Thymus (tissue), 14 donors: ENCODE results near the gene NKAIN2. TPM values are rescaled to one million over a fixed set of nuclear protein-coding genes. Genes with fewer than 3 reads are reported as not detected.
A peak's percentile ranks its signal among the peaks of the same experiment; 100 is the strongest.

Source experiments
- DNase-seq, 9 donors: peaks; one replicate each; pipeline ENCODE4 v3.0.0-alpha.2; 2013; ENCODE audit warnings: low spot score in 9 of 9, low read depth in 6 of 9, missing footprints in 1 of 9
- H3K27ac ChIP-seq, 2 donors: one replicate each; pipeline ENCODE4 v1.5.1; 2013; ENCODE audit warnings: control low read depth in 1 of 2, low read depth in 1 of 2, low read length in 1 of 2, mild to moderate bottlenecking in 1 of 2, moderate library complexity in 1 of 2
- H3K27me3 ChIP-seq, 2 donors: one replicate each; pipeline ENCODE4 v1.5.1; 2013; ENCODE audit warnings: low read length in 1 of 2; ENCODE audit not compliant: control insufficient read depth in 2 of 2, insufficient read depth in 1 of 2
- H3K36me3 ChIP-seq, 2 donors: one replicate each; pipeline ENCODE4 v1.5.1; 2013; ENCODE audit warnings: low read length in 1 of 2, mild to moderate bottlenecking in 1 of 2, moderate library complexity in 1 of 2; ENCODE audit not compliant: control insufficient read depth in 2 of 2, insufficient read depth in 2 of 2
- H3K4me1 ChIP-seq, 2 donors: one replicate each; pipeline ENCODE4 v1.5.1; 2013; ENCODE audit warnings: low read length in 2 of 2; ENCODE audit not compliant: control insufficient read depth in 2 of 2, insufficient read depth in 2 of 2
- H3K4me3 ChIP-seq, 2 donors: one replicate each; pipeline ENCODE4 v1.5.1; 2013; ENCODE audit warnings: low read length in 2 of 2, control low read depth in 1 of 2, mild to moderate bottlenecking in 1 of 2
- H3K9me3 ChIP-seq, 2 donors: one replicate each; pipeline ENCODE4 v1.5.1; 2013; ENCODE audit warnings: low read length in 1 of 2, mild to moderate bottlenecking in 1 of 2; ENCODE audit not compliant: control insufficient read depth in 2 of 2, insufficient read depth in 1 of 2
- WGBS: extraction: QIAGEN DNeasy Blood & Tissue Kit; methylation state at CpG from one replicate; pipeline ENCODE4 v1.1.7; 2013; 5-methylcytosine and 5-hydroxymethylcytosine counted together
- long read RNA-seq, 10 donors: transcript quantifications; one replicate each; lab custom pipeline, GENCODE V29; 2026
- polyA plus RNA-seq: library from polyadenylated mRNA; stranded (reverse); fragments of 200-250 nt; gene quantifications from one replicate; pipeline ENCODE4 v1.2.3, GENCODE V29; 2013
- total RNA-seq: library from RNA; stranded (reverse); fragments of 120-200 nt; gene quantifications from one replicate; pipeline ENCODE4 v1.2.4, GENCODE V29; 2013
- donor health status: healthy.

The NKAIN2 gene
- total RNA-seq (2.4 TPM), polyA plus RNA-seq (1.2 TPM)
- long read RNA-seq, donor 1 = 0 reads
- long read RNA-seq, donor 2 = 0 reads
- long read RNA-seq, donor 3 = 0 reads
- long read RNA-seq, donor 4 = 0 reads
- long read RNA-seq, donor 5 = 0 reads
- long read RNA-seq, donor 6 = 0 reads
- long read RNA-seq, donor 7 = 0 reads
- long read RNA-seq, donor 8 = 0 reads
- long read RNA-seq, donor 9 = 0 reads
- long read RNA-seq, donor 10 = 0 reads

GRCh38 chr6:123803504-123804013 is at the start of gene NKAIN2:
NKAIN2 (plus strand) TSS chr6:123803865.
- H3K4me1 ChIP-seq = peaks cover 0 to 5% of the 10 kb centered on the region in 2 donors
- peak in 1 of 9 donors; percentile 11 for DNase-seq
- H3K36me3 ChIP-seq = no peaks in the 10 kb centered on the region
- H3K27me3 ChIP-seq = peaks cover 19 to 35% of the 10 kb centered on the region in 2 donors
- under 1% methylated on average over 84 of the region's 84 CpGs for WGBS
- H3K27ac ChIP-seq = peak within 1 kb of the TSS in 1 of 2 donors; percentile 20
- no peaks in the 10 kb centered on the region for H3K9me3 ChIP-seq
- H3K4me3 ChIP-seq = peak within 1 kb of the TSS; percentile 38 to 48

DNA sequence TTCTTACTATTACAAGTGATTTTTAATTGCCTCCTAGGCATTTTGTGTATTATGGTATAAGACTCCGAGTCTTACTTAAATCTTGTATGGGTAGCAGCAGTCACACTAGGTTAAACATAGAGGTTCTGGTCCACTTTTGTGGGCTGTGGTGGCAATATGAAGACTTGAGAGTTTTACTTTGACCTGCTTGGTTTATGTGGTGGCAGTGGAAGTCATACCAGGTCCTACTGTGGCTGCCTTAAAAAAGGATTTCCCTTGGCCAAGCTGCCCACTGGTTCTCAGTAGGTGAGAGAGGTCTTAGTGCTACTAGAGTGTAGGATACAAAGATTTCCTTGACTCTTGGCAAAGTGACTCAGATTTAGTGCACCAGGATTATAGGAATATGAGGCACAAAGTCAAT is 44.2 kb upstream of the NKAIN2 start:
- no peaks in the 10 kb centered on the region for H3K27me3 ChIP-seq
- peaks cover 0 to 3% of the 10 kb centered on the region in 2 donors for H3K9me3 ChIP-seq
- DNase-seq = no peak
- H3K4me1 ChIP-seq = no peaks in the 10 kb centered on the region
- H3K36me3 ChIP-seq = no peaks in the 10 kb centered on the region
- no peak overlapping the region for H3K27ac ChIP-seq
- 99% methylated on average over 1 of the region's 1 CpG for WGBS
- no peak overlapping the region for H3K4me3 ChIP-seq

GRCh38 chr6:123763904-123764303 is 39.8 kb upstream of the NKAIN2 start:
- no peak for DNase-seq
- H3K36me3 ChIP-seq = no peaks in the 10 kb centered on the region
- no peak overlapping the region for H3K4me3 ChIP-seq
- no peak overlapping the region for H3K27ac ChIP-seq
- H3K4me1 ChIP-seq = no peaks in the 10 kb centered on the region
- H3K27me3 ChIP-seq = no peaks in the 10 kb centered on the region
- WGBS = 98% methylated on average over 1 of the region's 1 CpG
- H3K9me3 ChIP-seq = peaks cover 0 to 3% of the 10 kb centered on the region in 2 donors

DNA sequence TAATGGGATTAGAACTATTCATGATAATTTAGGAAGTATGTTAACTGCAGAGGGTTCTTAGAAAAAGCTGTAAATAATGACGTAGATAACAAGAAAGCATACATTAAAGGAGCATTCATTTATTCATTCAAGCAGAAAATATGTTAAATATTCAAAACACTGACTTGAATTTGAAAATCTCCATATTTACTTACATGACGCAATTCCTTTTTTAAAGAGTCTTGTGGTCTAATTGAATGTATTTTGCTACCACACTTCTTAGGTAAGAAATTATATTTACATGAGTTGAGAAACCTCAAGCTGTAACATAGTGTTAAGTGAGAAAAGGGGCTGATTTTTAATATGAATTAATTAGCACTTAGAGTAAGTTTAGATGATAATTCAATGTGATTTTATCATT is 38.9 kb upstream of the NKAIN2 start:
- Histone ChIP-seq H3K9me3 (peaks cover 0 to 3% of the 10 kb centered on the region in 2 donors), H3K36me3 (no peaks in the 10 kb centered on the region), H3K4me3 (no peak overlapping the region), H3K27ac (no peak overlapping the region), H3K27me3 (no peaks in the 10 kb centered on the region), H3K4me1 (no peaks in the 10 kb centered on the region)
- WGBS = 90% methylated on average over 2 of the region's 2 CpGs
- no peak for DNase-seq

GRCh38 chr6:123768921-123769320 is 34.7 kb upstream of the NKAIN2 start:
- Histone ChIP-seq H3K36me3 (no peaks in the 10 kb centered on the region), H3K27ac (no peak overlapping the region), H3K4me1 (no peaks in the 10 kb centered on the region), H3K27me3 (no peaks in the 10 kb centered on the region), H3K9me3 (no peaks in the 10 kb centered on the region), H3K4me3 (no peak overlapping the region)
- 92% methylated on average over 2 of the region's 2 CpGs for WGBS
- no peak for DNase-seq

DNA sequence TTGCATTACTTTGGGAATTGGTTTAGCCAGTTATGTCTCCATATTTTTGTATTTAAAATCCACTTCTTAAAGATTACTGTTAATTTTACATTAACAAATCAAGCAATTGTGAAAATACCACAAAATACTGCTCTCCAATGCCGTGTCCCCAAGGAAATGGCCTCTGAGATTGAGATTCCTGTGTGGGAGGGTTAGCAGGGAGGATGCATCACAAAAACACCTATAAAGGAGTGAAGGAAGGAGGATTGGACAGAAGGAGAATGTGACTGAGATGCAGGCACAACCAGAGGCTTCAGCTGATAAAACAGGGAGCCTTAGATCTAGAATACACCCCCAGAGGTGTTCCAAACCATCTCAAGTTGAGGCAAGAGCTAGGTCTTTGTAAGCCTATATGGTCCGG is 34.2 kb upstream of the NKAIN2 start:
- no peak for DNase-seq
- Histone ChIP-seq H3K4me3 (no peak overlapping the region), H3K9me3 (no peaks in the 10 kb centered on the region), H3K27ac (no peak overlapping the region), H3K36me3 (no peaks in the 10 kb centered on the region), H3K27me3 (no peaks in the 10 kb centered on the region), H3K4me1 (no peaks in the 10 kb centered on the region)
- 89% methylated on average over 2 of the region's 2 CpGs for WGBS

DNA sequence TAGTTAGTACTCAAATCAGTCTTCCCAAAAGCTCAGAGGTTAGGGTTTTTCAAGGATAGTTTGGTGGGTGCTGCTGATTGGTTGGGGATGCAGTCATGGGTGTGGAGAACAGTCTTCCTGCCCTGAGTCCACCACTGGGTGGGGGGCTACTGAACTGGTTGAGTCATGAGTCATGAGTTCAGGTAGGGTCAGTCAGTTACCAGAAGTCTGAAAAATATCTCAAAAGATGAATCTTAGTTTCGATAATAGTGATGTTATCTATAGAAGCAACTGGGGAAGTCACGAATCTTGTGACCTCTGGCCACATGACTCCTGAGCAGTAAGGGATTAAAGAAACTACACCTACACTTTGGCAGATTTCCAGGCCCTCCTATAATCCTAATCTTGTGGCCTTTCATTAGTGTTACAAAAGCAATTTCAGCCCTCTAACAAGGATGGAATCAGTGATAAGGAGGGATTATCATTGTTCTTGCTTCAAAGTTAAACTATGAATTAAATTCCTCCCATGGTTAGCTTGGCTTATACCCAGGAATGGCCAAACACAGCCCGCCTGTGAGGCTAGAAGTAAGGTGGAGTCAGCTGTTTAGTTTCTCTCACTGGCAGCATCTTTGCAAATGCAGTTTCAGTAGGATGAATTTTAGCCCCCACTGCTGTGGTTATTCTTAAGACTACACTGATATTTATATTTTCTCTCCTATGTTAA is 33.3 kb upstream of the NKAIN2 start:
- Histone ChIP-seq H3K36me3 (no peaks in the 10 kb centered on the region), H3K4me1 (no peaks in the 10 kb centered on the region), H3K4me3 (no peak overlapping the region), H3K9me3 (no peaks in the 10 kb centered on the region), H3K27ac (no peak overlapping the region), H3K27me3 (no peaks in the 10 kb centered on the region)
- 90% methylated on average over 3 of the region's 3 CpGs for WGBS
- no peak for DNase-seq

GRCh38 chr6:123771126-123771525 is 32.5 kb upstream of the NKAIN2 start:
- Histone ChIP-seq H3K4me1 (no peaks in the 10 kb centered on the region), H3K36me3 (no peaks in the 10 kb centered on the region), H3K27me3 (no peaks in the 10 kb centered on the region), H3K27ac (no peak overlapping the region), H3K4me3 (no peak overlapping the region), H3K9me3 (no peaks in the 10 kb centered on the region)
- DNase-seq = no peak
- whole genome bisulfite sequencing = 87% methylated on average over 2 of the region's 2 CpGs

DNA sequence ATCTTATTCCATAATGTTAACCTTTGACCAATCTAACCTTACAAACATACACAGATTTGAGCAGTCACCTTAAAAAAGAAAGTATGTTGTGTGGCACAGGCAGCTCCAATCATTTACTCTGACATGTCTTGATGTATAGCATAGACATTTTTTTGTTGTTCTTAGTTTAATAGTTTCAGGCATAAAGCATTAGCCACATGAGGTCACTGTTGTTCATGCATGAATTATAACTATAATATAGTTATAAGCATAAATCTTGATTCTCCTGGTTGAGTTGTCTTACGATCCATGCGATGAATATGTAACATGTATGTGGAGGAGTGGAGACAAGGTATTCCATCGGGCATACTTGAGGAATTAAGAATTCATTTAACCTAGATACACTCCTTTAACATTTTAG is 26.1 kb upstream of the NKAIN2 start:
- Histone ChIP-seq H3K27me3 (no peaks in the 10 kb centered on the region), H3K4me3 (no peak overlapping the region), H3K36me3 (no peaks in the 10 kb centered on the region), H3K4me1 (no peaks in the 10 kb centered on the region), H3K9me3 (no peaks in the 10 kb centered on the region), H3K27ac (no peak overlapping the region)
- DNase-seq = no peak
- WGBS = 28% methylated on average over 3 of the region's 3 CpGs
